Smooth muscle cell (in vitro differentiated cells): Measurements from ENCODE around the gene SEMA5A. TPM values are rescaled to one million over a fixed set of nuclear protein-coding genes. Genes with fewer than 3 reads are reported as not detected.

Experiments used
- DNase-seq: peaks from one replicate; lab custom pipeline; 2025; ENCODE audit not compliant: unreplicated experiment; lab: John Stamatoyannopoulos, UW
- H2AFZ ChIP-seq: fragments of 200-600 bp; sonication (generic); 2 replicates; pipeline ENCODE4 v1.6.0; 2016; ENCODE audit warnings: antibody characterized with exemption, low read depth, mild to moderate bottlenecking
- H3F3A ChIP-seq: fragments of 200-600 bp; sonication (generic); 2 replicates; pipeline ENCODE4 v1.6.0; 2017; ENCODE audit warnings: antibody characterized with exemption, low read depth
- H3K27ac ChIP-seq: fragments of 200-600 bp; sonication (generic); 2 replicates; pipeline ENCODE4 v1.5.1; 2016; ENCODE audit warnings: low read depth, mild to moderate bottlenecking
- H3K27me3 ChIP-seq: fragments of 200-600 bp; sonication (generic); 2 replicates; pipeline ENCODE4 v1.6.1; 2016; ENCODE audit warnings: low read depth, mild to moderate bottlenecking
- H3K36me3 ChIP-seq: fragments of 200-600 bp; sonication (generic); 2 replicates; pipeline ENCODE4 v1.5.1; 2016; ENCODE audit warnings: low read depth
- H3K4me1 ChIP-seq: fragments of 200-600 bp; sonication (generic); 2 replicates; pipeline ENCODE4 v1.5.1; 2016; ENCODE audit warnings: low read depth
- H3K4me2 ChIP-seq: fragments of 200-600 bp; sonication (generic); 2 replicates; pipeline ENCODE4 v1.6.0; 2016; ENCODE audit warnings: mild to moderate bottlenecking
- H3K4me3 ChIP-seq: fragments of 200-600 bp; sonication (generic); 2 replicates; pipeline ENCODE4 v1.5.1; 2016; ENCODE audit warnings: mild to moderate bottlenecking
- H3K79me2 ChIP-seq: fragments of 200-600 bp; sonication (generic); 2 replicates; pipeline ENCODE4 v1.6.0; 2016; ENCODE audit warnings: low read depth, mild to moderate bottlenecking
- H3K9ac ChIP-seq: fragments of 200-600 bp; sonication (generic); 2 replicates; pipeline ENCODE4 v1.6.0; 2016; ENCODE audit warnings: low read depth
- H3K9me3 ChIP-seq: fragments of 200-600 bp; sonication (generic); replicated peaks from 2 replicates; pipeline ENCODE4 v1.5.1; 2016; ENCODE audit warnings: low read depth
- H4K20me1 ChIP-seq: fragments of 200-600 bp; sonication (generic); 2 replicates; pipeline ENCODE4 v1.6.0; 2016; ENCODE audit warnings: low read depth
- WGBS: methylation state at CpG from one replicate; pipeline ENCODE4 v1.1.7; 2016; ENCODE audit warnings: low lambda C conversion rate; 5-methylcytosine and 5-hydroxymethylcytosine counted together
- polyA plus RNA-seq: library from polyadenylated mRNA; unstranded; fragments of >200 nt; fragmentation: Nextera tagmentation; extraction: Ambion mirVana; gene quantifications from 2 replicates; pipeline ENCODE4 v1.2.1, GENCODE V29; 2016
- total RNA-seq: library from RNA; depleted of rRNA; stranded (reverse); fragments of >200 nt; gene quantifications from 2 replicates; pipeline ENCODE4 v1.2.3, GENCODE V29; 2014
- TF ChIP-seq, protein P1 (sequence below): fragments of 200-600 bp; sonication (generic); IDR thresholded peaks from 2 replicates; pipeline ENCODE4 v1.5.1; 2017; ENCODE audit warnings: borderline replicate concordance, mild to moderate bottlenecking, antibody characterized with exemption; ENCODE audit not compliant: insufficient read depth, poor library complexity, severe bottlenecking

The SEMA5A gene
- total and polyA plus RNA-seq, 2 experiments from 2014 or later = 21.6 to 65.1 TPM

DNA sequence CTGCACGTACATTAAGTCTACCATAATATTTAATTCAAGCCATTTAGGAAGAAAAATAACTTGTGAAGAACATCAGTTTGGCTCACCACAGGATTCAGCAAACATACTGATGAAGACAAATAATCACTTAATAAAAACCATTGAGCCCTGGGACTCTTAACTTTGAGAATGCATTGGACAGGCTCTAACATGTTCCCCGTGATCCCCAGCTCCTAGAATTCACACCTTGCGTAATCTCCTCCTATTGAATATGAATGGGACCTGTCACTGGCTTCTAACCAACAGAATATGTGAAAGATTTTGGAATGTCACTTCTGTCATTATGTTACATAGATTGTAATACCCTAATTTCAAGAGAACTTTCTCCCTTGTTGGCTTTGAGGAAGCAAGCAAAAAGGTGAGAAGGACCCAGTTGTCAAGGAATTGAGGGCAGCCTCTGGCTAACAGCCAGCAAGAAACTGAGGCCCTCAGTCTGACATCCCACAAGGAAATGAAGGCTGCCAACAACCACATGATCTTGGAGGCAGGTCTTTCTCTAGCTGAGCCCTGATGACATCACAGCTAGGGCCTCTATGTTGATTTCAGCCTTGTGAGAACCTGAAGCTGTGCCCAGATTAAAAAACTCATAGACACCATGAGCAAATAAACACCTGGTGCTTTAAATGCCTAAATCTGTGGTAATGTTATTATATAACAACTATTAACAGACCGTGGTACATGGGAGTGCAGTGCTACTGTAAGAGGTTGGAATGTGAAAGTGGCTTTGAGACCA lies 433.2 kb downstream of the SEMA5A start:
- H3K9me3 ChIP-seq = no peaks in the 10 kb centered on the region
- no peaks in the 10 kb centered on the region for H3F3A ChIP-seq
- H3K4me1 ChIP-seq = peaks cover 3% of the 10 kb centered on the region
- no peaks in the 10 kb centered on the region for H3K27me3 ChIP-seq
- H4K20me1 ChIP-seq = no peaks in the 10 kb centered on the region
- TF ChIP-seq, protein P1, sequence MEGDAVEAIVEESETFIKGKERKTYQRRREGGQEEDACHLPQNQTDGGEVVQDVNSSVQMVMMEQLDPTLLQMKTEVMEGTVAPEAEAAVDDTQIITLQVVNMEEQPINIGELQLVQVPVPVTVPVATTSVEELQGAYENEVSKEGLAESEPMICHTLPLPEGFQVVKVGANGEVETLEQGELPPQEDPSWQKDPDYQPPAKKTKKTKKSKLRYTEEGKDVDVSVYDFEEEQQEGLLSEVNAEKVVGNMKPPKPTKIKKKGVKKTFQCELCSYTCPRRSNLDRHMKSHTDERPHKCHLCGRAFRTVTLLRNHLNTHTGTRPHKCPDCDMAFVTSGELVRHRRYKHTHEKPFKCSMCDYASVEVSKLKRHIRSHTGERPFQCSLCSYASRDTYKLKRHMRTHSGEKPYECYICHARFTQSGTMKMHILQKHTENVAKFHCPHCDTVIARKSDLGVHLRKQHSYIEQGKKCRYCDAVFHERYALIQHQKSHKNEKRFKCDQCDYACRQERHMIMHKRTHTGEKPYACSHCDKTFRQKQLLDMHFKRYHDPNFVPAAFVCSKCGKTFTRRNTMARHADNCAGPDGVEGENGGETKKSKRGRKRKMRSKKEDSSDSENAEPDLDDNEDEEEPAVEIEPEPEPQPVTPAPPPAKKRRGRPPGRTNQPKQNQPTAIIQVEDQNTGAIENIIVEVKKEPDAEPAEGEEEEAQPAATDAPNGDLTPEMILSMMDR = no peak
- peaks cover 31% of the 10 kb centered on the region for H3K36me3 ChIP-seq
- H3K4me2 ChIP-seq = no peak overlapping the region
- WGBS = 97% methylated on average over 4 of the region's 4 CpGs
- DNase-seq = no peak
- H2AFZ ChIP-seq = no peak overlapping the region
- H3K9ac ChIP-seq = no peak overlapping the region
- H3K4me3 ChIP-seq = no peak overlapping the region
- H3K79me2 ChIP-seq = no peaks in the 10 kb centered on the region
- H3K27ac ChIP-seq = no peak overlapping the region

DNA sequence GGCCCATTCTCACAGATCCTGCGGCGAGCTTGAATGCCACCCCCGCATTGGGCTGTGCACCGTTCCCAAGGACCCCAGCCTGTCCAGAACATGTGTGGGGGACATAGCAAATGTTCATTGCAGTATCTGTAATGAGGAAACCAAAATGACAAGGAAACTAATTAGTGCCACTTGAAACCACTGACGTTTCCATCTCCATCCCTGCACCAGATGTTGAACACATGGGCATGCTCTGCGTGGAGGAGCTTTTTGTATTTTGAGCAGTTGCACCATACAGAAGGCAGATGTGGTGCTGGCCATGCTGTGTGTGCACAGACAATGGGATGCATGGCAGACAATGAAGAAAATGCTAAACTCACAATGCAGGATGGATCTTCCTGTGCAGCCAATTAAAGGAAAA lies 437.7 kb downstream of the SEMA5A start:
- Histone ChIP-seq H3K4me1 (peaks cover 3% of the 10 kb centered on the region), H3K36me3 (no peaks in the 10 kb centered on the region), H3K4me2 (no peak overlapping the region), H3K9me3 (no peaks in the 10 kb centered on the region), H3K27ac (no peak overlapping the region), H4K20me1 (no peaks in the 10 kb centered on the region), H3F3A (no peaks in the 10 kb centered on the region), H3K4me3 (no peak overlapping the region), H3K9ac (no peak overlapping the region), H3K79me2 (no peaks in the 10 kb centered on the region), H3K27me3 (no peaks in the 10 kb centered on the region), H2AFZ (no peak overlapping the region)
- WGBS = 92% methylated on average over 6 of the region's 6 CpGs
- TF ChIP-seq, protein P1 = no peak
- no peak for DNase-seq

DNA sequence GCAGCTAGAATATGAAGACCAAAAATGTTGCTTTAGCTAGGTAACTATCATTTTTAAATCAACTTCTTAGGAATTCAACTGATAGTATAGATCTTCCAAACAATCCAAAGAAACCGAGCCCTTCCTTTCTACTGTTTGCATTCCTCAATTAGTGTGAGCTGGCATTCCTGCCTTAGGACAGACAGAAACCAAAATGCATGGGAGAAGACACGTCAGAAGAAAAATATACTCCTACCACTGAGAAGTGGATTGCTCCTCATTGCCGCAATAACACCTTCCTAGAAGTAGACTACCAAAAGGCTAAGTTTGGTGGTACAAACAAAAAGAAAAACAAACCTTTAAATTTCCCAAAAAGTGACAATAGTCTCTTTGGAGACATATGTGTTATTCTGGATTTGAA lies 440.0 kb downstream of the SEMA5A start:
- Histone ChIP-seq H3K79me2 (no peaks in the 10 kb centered on the region), H3K4me3 (no peak overlapping the region), H3F3A (no peaks in the 10 kb centered on the region), H3K4me1 (no peaks in the 10 kb centered on the region), H3K36me3 (no peaks in the 10 kb centered on the region), H3K4me2 (no peak overlapping the region), H3K9me3 (no peaks in the 10 kb centered on the region), H3K9ac (no peak overlapping the region), H3K27me3 (no peaks in the 10 kb centered on the region), H3K27ac (no peak overlapping the region), H2AFZ (no peak overlapping the region), H4K20me1 (no peaks in the 10 kb centered on the region)
- no peak for DNase-seq
- 69% methylated on average over 3 of the region's 3 CpGs for WGBS
- TF ChIP-seq, protein P1 = no peak
